Small intestine (tissue), 7 donors: ENCODE data around the gene UACA. TPM values are rescaled to one million over a fixed set of nuclear protein-coding genes. Genes with fewer than 3 reads are reported as not detected.

ENCODE experiments used
- DNase-seq, 2 donors: peaks; one replicate each; pipeline versions ENCODE4 v3.0.0 to v3.0.0-alpha.2; 2013
- FAIRE-seq: peaks from 2 replicates; lab custom pipeline; 2012; peaks lifted over from hg19 to GRCh38; lab: Jason Lieb, UNC
- H3K27ac ChIP-seq, 3 donors: one replicate each; pipeline ENCODE4 v1.5.1; 2013; ENCODE audit warnings: low read length in 2 of 3, mild to moderate bottlenecking in 2 of 3, control low read depth in 1 of 3, inconsistent platforms in 1 of 3, low read depth in 1 of 3, moderate library complexity in 1 of 3
- H3K27me3 ChIP-seq, 3 donors: one replicate each; pipeline ENCODE4 v1.6.1; 2013; ENCODE audit warnings: low read length in 3 of 3, inconsistent platforms in 1 of 3; ENCODE audit not compliant: control insufficient read depth in 3 of 3, insufficient read depth in 3 of 3
- H3K36me3 ChIP-seq, 3 donors: one replicate each; pipeline ENCODE4 v1.6.1; 2013; ENCODE audit warnings: low read length in 3 of 3, inconsistent platforms in 1 of 3, low read depth in 1 of 3, mild to moderate bottlenecking in 1 of 3, moderate library complexity in 1 of 3; ENCODE audit not compliant: control insufficient read depth in 3 of 3, insufficient read depth in 2 of 3
- H3K4me1 ChIP-seq, 3 donors: one replicate each; pipeline ENCODE4 v1.6.1; 2013; ENCODE audit warnings: low read length in 2 of 3, inconsistent platforms in 1 of 3, low read depth in 1 of 3, mild to moderate bottlenecking in 1 of 3, moderate library complexity in 1 of 3; ENCODE audit not compliant: control insufficient read depth in 3 of 3, insufficient read depth in 2 of 3
- H3K4me3 ChIP-seq, 3 donors: one replicate each; pipeline ENCODE4 v1.5.1; 2013; ENCODE audit warnings: low read length in 3 of 3, control low read depth in 1 of 3, inconsistent platforms in 1 of 3, low read depth in 1 of 3, mild to moderate bottlenecking in 1 of 3, moderate library complexity in 1 of 3
- H3K9me3 ChIP-seq, 2 donors: one replicate each; pipeline ENCODE4 v1.6.1; 2013; ENCODE audit warnings: low read depth in 1 of 2, low read length in 1 of 2; ENCODE audit not compliant: control insufficient read depth in 2 of 2, insufficient read depth in 1 of 2
- WGBS, 3 donors: extraction: QIAGEN DNeasy Blood & Tissue Kit; methylation state at CpG; one replicate each; pipeline ENCODE4 v1.1.7; 2013; 5-methylcytosine and 5-hydroxymethylcytosine counted together
- polyA plus RNA-seq, 4 donors: library from polyadenylated mRNA; stranded (reverse) in 3 of 4; unstranded in 1 of 4; fragments of 200-250 nt in 3 of 4; fragments of 120-200 nt in 1 of 4; gene quantifications; one replicate each; pipeline versions ENCODE4 v1.2.1 to v1.2.3, GENCODE V29; 2013
- donor health status: healthy with polysubstance abuse.
- donor health status: control.
- donor health status: control.
- donor health status: Bipolar disorder and iron deficiency.
- donor health status: healthy.

The UACA gene
- polyA plus RNA-seq, 4 donors, result 20.2 to 61.4 (median 50.6) TPM

- peak overlapping the region in 2 of 3 donors; percentile 28 to 75 for H3K27ac ChIP-seq
- no peak overlapping the region for H3K4me3 ChIP-seq
- H3K36me3 ChIP-seq, result no peaks in the 10 kb centered on the region
- peaks cover 0 to 2% (median 0%) of the 10 kb centered on the region in 3 donors for H3K27me3 ChIP-seq
- WGBS, 3 donors, result 51 to 79% (median 62%) methylated on average over 2 of the region's 2 CpGs
- DNase-seq (no peak), FAIRE-seq (no peak)
- peaks cover 0 to 3% of the 10 kb centered on the region in 2 donors for H3K9me3 ChIP-seq
- H3K4me1 ChIP-seq, result peaks cover 0 to 21% (median 4%) of the 10 kb centered on the region in 3 donors
These were observed 59.2 kb downstream of the UACA start for GRCh38 chr15:70704166-70704565.

DNA sequence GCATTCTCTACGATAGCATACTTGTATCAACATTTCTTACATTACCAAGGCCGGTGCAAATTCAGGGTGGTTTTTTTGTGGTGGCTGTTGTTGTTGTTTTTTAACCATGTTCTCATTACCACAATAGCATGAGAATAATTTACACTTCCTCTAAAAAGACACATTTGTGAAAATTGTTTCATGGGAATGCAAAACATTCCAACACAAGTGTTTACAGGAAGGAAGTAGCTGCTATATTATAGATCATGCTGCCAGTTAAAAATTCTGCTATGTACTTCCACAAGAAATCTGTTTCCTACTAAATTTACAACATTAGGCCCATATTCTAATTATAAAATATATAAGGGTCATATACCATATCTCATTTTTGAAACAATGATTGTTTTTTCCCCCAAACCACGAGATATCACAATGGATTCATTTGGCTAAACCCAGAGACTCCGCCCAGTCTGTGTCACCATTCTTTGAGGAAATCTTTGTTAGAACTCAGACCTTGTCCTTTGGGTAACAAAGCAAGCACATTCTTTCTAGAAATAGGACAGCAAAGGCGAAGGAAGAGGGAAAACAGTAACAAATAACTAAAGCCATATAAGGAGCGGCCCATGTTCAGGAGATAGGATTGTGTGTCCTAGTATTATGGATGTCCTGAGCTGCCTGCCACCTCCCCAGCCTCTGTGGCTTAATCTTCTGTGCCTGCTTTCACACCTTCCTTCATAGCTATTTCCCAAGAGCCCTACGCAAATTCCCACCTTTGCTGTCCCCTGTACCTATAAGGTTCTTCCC lies 60.1 kb downstream of the UACA start:
- peak; percentile 67 to 70 for DNase-seq
- peaks cover 0 to 3% of the 10 kb centered on the region in 2 donors for H3K9me3 ChIP-seq
- H3K4me3 ChIP-seq, result no peak overlapping the region
- H3K4me1 ChIP-seq, result peaks cover 0 to 25% (median 4%) of the 10 kb centered on the region in 3 donors
- peaks cover 0 to 2% (median 0%) of the 10 kb centered on the region in 3 donors for H3K27me3 ChIP-seq
- no peak for FAIRE-seq
- peak overlapping the region in 2 of 3 donors; percentile 66 to 75 for H3K27ac ChIP-seq
- WGBS, 3 donors, result 54 to 73% (median 69%) methylated on average over 7 of the region's 7 CpGs
- no peaks in the 10 kb centered on the region for H3K36me3 ChIP-seq

- peaks cover 0 to 3% of the 10 kb centered on the region in 2 donors for H3K9me3 ChIP-seq
- DNase-seq (no peak), FAIRE-seq (no peak)
- WGBS, 3 donors, result 79 to 83% (median 80%) methylated on average over 2 of the region's 2 CpGs
- peaks cover 0 to 2% (median 0%) of the 10 kb centered on the region in 3 donors for H3K27me3 ChIP-seq
- no peaks in the 10 kb centered on the region for H3K36me3 ChIP-seq
- H3K27ac ChIP-seq, result peak overlapping the region in 1 of 3 donors; percentile 75
- no peak overlapping the region for H3K4me3 ChIP-seq
- H3K4me1 ChIP-seq, result peaks cover 0 to 27% (median 4%) of the 10 kb centered on the region in 3 donors
These were observed 60.8 kb downstream of the UACA start for GRCh38 chr15:70702584-70702983.

- Histone ChIP-seq H3K9me3 (peaks cover 0 to 3% of the 10 kb centered on the region in 2 donors), H3K27ac (peak overlapping the region in 2 of 3 donors; percentile 45 to 75), H3K36me3 (peaks cover 0 to 2% (median 0%) of the 10 kb centered on the region in 3 donors), H3K27me3 (peaks cover 0 to 2% (median 0%) of the 10 kb centered on the region in 3 donors), H3K4me3 (peak overlapping the region in 1 of 3 donors; percentile 14), H3K4me1 (peaks cover 0 to 27% (median 4%) of the 10 kb centered on the region in 3 donors)
- FAIRE-seq, result no peak
- peak; percentile 19 to 45 for DNase-seq
- WGBS, 3 donors, result 25 to 60% (median 54%) methylated on average over 9 of the region's 9 CpGs
These were observed 61.3 kb downstream of the UACA start for GRCh38 chr15:70701891-70702568.

DNA sequence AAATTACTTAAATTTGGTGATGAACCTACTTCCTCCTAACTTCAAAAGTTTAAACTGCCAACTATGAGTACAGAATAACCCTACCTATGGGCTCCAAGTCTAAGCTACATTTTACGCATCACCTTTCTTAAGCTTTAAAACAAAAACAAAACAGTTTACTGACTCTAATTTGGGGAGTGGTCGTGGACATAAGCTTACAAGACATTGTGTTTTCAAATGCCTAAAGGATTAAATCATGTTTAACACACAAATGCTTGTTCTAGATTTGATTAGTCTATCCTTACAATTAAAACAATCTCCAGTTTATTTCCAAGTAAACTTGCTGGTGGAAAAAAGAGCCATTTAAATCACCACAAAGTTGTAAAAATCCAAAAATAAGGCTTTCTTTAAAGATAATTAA lies 62.2 kb downstream of the UACA start:
- DNase-seq (no peak), FAIRE-seq (no peak)
- Histone ChIP-seq H3K9me3 (peaks cover 0 to 3% of the 10 kb centered on the region in 2 donors), H3K27ac (peak overlapping the region in 1 of 3 donors; percentile 75), H3K27me3 (peaks cover 0 to 2% (median 0%) of the 10 kb centered on the region in 3 donors), H3K4me3 (no peak overlapping the region), H3K36me3 (peaks cover 0 to 2% (median 0%) of the 10 kb centered on the region in 3 donors), H3K4me1 (peaks cover 0 to 27% (median 4%) of the 10 kb centered on the region in 3 donors)
- WGBS, 3 donors, result 59 to 67% (median 65%) methylated on average over 2 of the region's 2 CpGs

DNA sequence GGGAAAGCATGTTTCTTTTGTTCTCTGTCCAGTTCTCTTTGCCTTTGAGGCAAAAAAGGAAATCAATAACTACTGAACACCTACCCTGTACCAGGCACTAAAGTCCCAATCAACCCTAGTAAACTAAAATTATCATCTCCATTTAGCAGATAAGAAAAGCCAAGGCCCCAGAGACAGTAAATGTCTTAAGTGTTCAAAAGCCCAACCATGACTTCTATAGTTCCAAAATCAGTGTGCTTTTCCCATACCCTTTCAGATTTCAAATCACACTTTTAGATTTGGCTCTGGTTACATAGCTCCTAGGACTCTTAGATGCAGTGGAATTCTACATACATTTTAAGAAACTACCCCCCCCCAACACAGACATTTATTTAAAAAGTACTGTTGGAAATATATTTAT lies 63.5 kb downstream of the UACA start:
- H3K4me1 ChIP-seq, result peaks cover 0 to 27% (median 4%) of the 10 kb centered on the region in 3 donors
- H3K27me3 ChIP-seq, result peaks cover 0 to 2% (median 0%) of the 10 kb centered on the region in 3 donors
- FAIRE-seq (no peak), DNase-seq (no peak)
- peaks cover 0 to 3% of the 10 kb centered on the region in 2 donors for H3K9me3 ChIP-seq
- H3K36me3 ChIP-seq, result peaks cover 0 to 2% (median 0%) of the 10 kb centered on the region in 3 donors
- peak overlapping the region in 1 of 3 donors; percentile 54 for H3K27ac ChIP-seq
- H3K4me3 ChIP-seq, result no peak overlapping the region

DNA sequence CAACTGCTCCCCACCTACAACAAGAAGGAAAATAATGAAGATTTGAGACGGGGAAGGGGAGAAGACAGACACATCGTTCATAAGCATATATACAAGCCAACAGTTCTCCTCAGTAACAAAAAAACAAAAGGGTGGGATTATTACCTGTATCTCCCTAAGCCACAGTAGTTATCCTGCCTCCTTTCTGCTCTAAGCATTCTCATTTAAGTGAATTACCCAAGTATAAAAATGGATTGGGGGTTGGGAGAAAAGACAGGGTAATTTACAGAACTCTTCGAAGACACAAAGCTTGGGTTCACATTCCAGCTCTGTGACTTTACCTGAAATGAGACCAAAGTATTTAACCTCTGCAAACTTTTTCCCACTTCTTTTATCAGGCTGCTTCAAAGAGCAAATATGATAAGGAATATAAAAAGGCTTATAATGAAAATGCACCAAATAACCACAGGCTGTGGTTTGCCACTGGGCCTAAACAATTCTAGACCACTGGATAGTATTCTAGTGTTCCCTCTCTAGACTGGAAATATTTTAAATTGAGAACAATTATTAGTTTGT lies 64.4 kb downstream of the UACA start:
- no peak for FAIRE-seq
- peak overlapping the region in 1 of 3 donors; percentile 68 for H3K27ac ChIP-seq
- peaks cover 0 to 20% (median 4%) of the 10 kb centered on the region in 3 donors for H3K4me1 ChIP-seq
- 18 to 51% (median 32%) methylated on average over 3 of the region's 3 CpGs for WGBS, 3 donors
- peak overlapping the region in 1 of 3 donors; percentile 7 for H3K4me3 ChIP-seq
- peaks cover 0 to 2% (median 0%) of the 10 kb centered on the region in 3 donors for H3K36me3 ChIP-seq
- no peaks in the 10 kb centered on the region for H3K9me3 ChIP-seq
- peak; percentile 54 to 60 for DNase-seq
- no peaks in the 10 kb centered on the region for H3K27me3 ChIP-seq

GRCh38 chr15:70698426-70698825 lies 64.9 kb downstream of the UACA start:
- FAIRE-seq (peak; percentile 93), DNase-seq (peak in 1 of 2 donors; percentile 44)
- Histone ChIP-seq H3K27me3 (no peaks in the 10 kb centered on the region), H3K36me3 (peaks cover 0 to 2% (median 0%) of the 10 kb centered on the region in 3 donors), H3K9me3 (no peaks in the 10 kb centered on the region), H3K4me1 (peaks cover 0 to 15% (median 0%) of the 10 kb centered on the region in 3 donors), H3K27ac (peak overlapping the region in 1 of 3 donors; percentile 68), H3K4me3 (peak overlapping the region in 1 of 3 donors; percentile 7)
